DND-41 (cell line): ENCODE measurements around the gene PCK1.

Experiments
- ATAC-seq: fragments of 200-7000 bp; cut with Tn5 transposase; 3 replicates; pipeline ENCODE4 v1.9.1; 2021; ENCODE audit warnings: low read depth; ENCODE audit not compliant: insufficient read depth
- DNase-seq: peaks from one replicate; pipeline ENCODE4 v3.0.0-alpha.2; 2020
- H2AFZ ChIP-seq: 2 replicates; pipeline ENCODE4 v1.6.0; 2012; ENCODE audit warnings: low read depth, low read length
- H3K27ac ChIP-seq: 2 replicates; pipeline ENCODE4 v1.5.1; 2012; ENCODE audit warnings: low read length, inconsistent platforms
- H3K27me3 ChIP-seq: fragments of 200-600 bp; sonication (generic); 2 replicates; pipeline ENCODE4 v1.6.0; 2012; ENCODE audit warnings: low read length, mild to moderate bottlenecking, inconsistent platforms; ENCODE audit not compliant: insufficient read depth, poor library complexity
- H3K36me3 ChIP-seq: 2 replicates; pipeline ENCODE4 v1.5.1; 2012; ENCODE audit warnings: low read length, inconsistent platforms; ENCODE audit not compliant: insufficient read depth
- H3K4me1 ChIP-seq: 2 replicates; pipeline ENCODE4 v1.5.1; 2012; ENCODE audit warnings: mild to moderate bottlenecking, low read length; ENCODE audit not compliant: insufficient read depth
- H3K4me2 ChIP-seq: 2 replicates; pipeline ENCODE4 v1.6.0; 2012; ENCODE audit warnings: mild to moderate bottlenecking, moderate library complexity, low read length, inconsistent platforms; ENCODE audit not compliant: insufficient read depth
- H3K4me3 ChIP-seq, 2 experiments: fragments of 200-600 bp in 1 of 2; shearing (Covaris generic) in 1 of 2; 2 replicates each; pipeline ENCODE4 v1.5.1; 2012 to 2016; ENCODE audit warnings: inconsistent platforms in 2 of 2, low read length in 2 of 2, mild to moderate bottlenecking in 2 of 2, low read depth in 1 of 2, moderate library complexity in 1 of 2
- H3K79me2 ChIP-seq: 2 replicates; pipeline ENCODE4 v1.6.0; 2012; ENCODE audit warnings: low read length, inconsistent platforms; ENCODE audit not compliant: insufficient read depth
- H3K9ac ChIP-seq: 2 replicates; pipeline ENCODE4 v1.6.0; 2012; ENCODE audit warnings: low read depth, mild to moderate bottlenecking, inconsistent platforms, low read length, moderate library complexity
- H3K9me3 ChIP-seq: 2 replicates; pipeline ENCODE4 v1.5.1; 2012; ENCODE audit warnings: low read length, moderate library complexity, mild to moderate bottlenecking, inconsistent platforms; ENCODE audit not compliant: insufficient read depth, severe bottlenecking
- H4K20me1 ChIP-seq: 2 replicates; pipeline ENCODE4 v1.6.0; 2012; ENCODE audit warnings: low read length; ENCODE audit not compliant: insufficient read depth
- CTCF ChIP-seq: IDR thresholded peaks from 2 replicates; pipeline ENCODE4 v1.5.1; 2012; ENCODE audit warnings: borderline replicate concordance, low read length, moderate library complexity, mild to moderate bottlenecking; ENCODE audit not compliant: poor library complexity, severe bottlenecking; ENCODE audit errors: extremely low read depth
- EZH2 ChIP-seq: IDR thresholded peaks from 3 replicates; pipeline ENCODE4 v1.6.1; 2012; ENCODE audit warnings: borderline replicate concordance, low read depth, mild to moderate bottlenecking, moderate library complexity, low read length, inconsistent platforms; ENCODE audit not compliant: severe bottlenecking

The PCK1 gene

GRCh38 chr20:57612436-57612835, 51.5 kb downstream of the PCK1 start:
- TF ChIP-seq CTCF = no peak
- no peak for TF ChIP-seq EZH2
- Histone ChIP-seq H3K9me3 (no peaks in the 10 kb centered on the region), H3K36me3 (no peaks in the 10 kb centered on the region), H3K9ac (no peak overlapping the region), H3K4me1 (no peaks in the 10 kb centered on the region), H3K79me2 (no peaks in the 10 kb centered on the region), H3K4me2 (no peak overlapping the region), H4K20me1 (peaks cover 55% of the 10 kb centered on the region), H2AFZ (no peak overlapping the region), H3K27ac (no peak overlapping the region), H3K27me3 (peaks cover 29% of the 10 kb centered on the region), H3K4me3 (no peak overlapping the region)
- ATAC-seq = no peak
- no peak for DNase-seq

GRCh38 chr20:57612916-57613315, 52.0 kb downstream of the PCK1 start:
- H3K4me1 ChIP-seq = peaks cover 3% of the 10 kb centered on the region
- no peak overlapping the region for H3K4me2 ChIP-seq
- no peak overlapping the region for H3K4me3 ChIP-seq
- ATAC-seq (no peak), DNase-seq (no peak)
- TF ChIP-seq CTCF (no peak), EZH2 (no peak)
- no peaks in the 10 kb centered on the region for H3K36me3 ChIP-seq
- H2AFZ ChIP-seq = no peak overlapping the region
- H4K20me1 ChIP-seq = peaks cover 56% of the 10 kb centered on the region
- no peaks in the 10 kb centered on the region for H3K79me2 ChIP-seq
- no peak overlapping the region for H3K9ac ChIP-seq
- peaks cover 27% of the 10 kb centered on the region for H3K27me3 ChIP-seq
- no peak overlapping the region for H3K27ac ChIP-seq
- no peaks in the 10 kb centered on the region for H3K9me3 ChIP-seq

GRCh38 chr20:57613481-57613921, 52.6 kb downstream of the PCK1 start:
- no peak overlapping the region for H3K9ac ChIP-seq
- H3K79me2 ChIP-seq = no peaks in the 10 kb centered on the region
- peaks cover 8% of the 10 kb centered on the region for H3K4me1 ChIP-seq
- no peak overlapping the region for H3K4me3 ChIP-seq
- H3K9me3 ChIP-seq = no peaks in the 10 kb centered on the region
- no peak overlapping the region for H3K27ac ChIP-seq
- H2AFZ ChIP-seq = no peak overlapping the region
- no peak overlapping the region for H3K4me2 ChIP-seq
- peaks cover 61% of the 10 kb centered on the region for H4K20me1 ChIP-seq
- no peaks in the 10 kb centered on the region for H3K36me3 ChIP-seq
- no peak for DNase-seq
- TF ChIP-seq CTCF (no peak), EZH2 (no peak)
- H3K27me3 ChIP-seq = peaks cover 28% of the 10 kb centered on the region
- ATAC-seq = no peak
